Skeletal muscle satellite cell (primary cell): Measurements from ENCODE around the gene NT5M.
"Not testable (repeated sequence)": the region's sequence is repeated elsewhere in the genome, so short reads cannot be mapped to it uniquely, and the experiment has no call there.

Source experiments
- H3K27me3 ChIP-seq: 2 replicates; pipeline ENCODE4 v1.7.0; 2013; ENCODE audit warnings: low read length; ENCODE audit not compliant: control insufficient read depth, insufficient read depth
- H3K36me3 ChIP-seq: 2 replicates; pipeline ENCODE4 v1.7.0; 2013; ENCODE audit warnings: mild to moderate bottlenecking, control low read depth, low read length; ENCODE audit not compliant: insufficient read depth
- H3K4me1 ChIP-seq: 2 replicates; pipeline ENCODE4 v1.7.0; 2013; ENCODE audit warnings: low read length; ENCODE audit not compliant: control insufficient read depth, insufficient read depth
- H3K4me2 ChIP-seq: 2 replicates; pipeline ENCODE4 v1.7.0; 2013; ENCODE audit warnings: mild to moderate bottlenecking, low read length
- H3K4me3 ChIP-seq: 2 replicates; pipeline ENCODE4 v1.7.0; 2013; ENCODE audit warnings: low read length
- H3K9ac ChIP-seq: 2 replicates; pipeline ENCODE4 v1.7.0; 2013; ENCODE audit warnings: mild to moderate bottlenecking, low read depth, low read length, moderate library complexity
- H3K9me3 ChIP-seq: replicated peaks from 2 replicates; pipeline ENCODE4 v1.7.0; 2013; ENCODE audit warnings: mild to moderate bottlenecking, control low read depth, low read length

NT5M gene

GRCh38 chr17:17375841-17376240, 72.7 kb downstream of the NT5M start:
- H3K9me3 ChIP-seq = no peaks in the 10 kb centered on the region
- no peaks in the 10 kb centered on the region for H3K4me1 ChIP-seq
- H3K9ac ChIP-seq = no peak overlapping the region
- no peak overlapping the region for H3K4me2 ChIP-seq
- H3K4me3 ChIP-seq = no peak overlapping the region
- H3K27me3 ChIP-seq = peaks cover 58% of the 10 kb centered on the region
- H3K36me3 ChIP-seq = no peaks in the 10 kb centered on the region

GRCh38 chr17:17376362-17376761, 73.2 kb downstream of the NT5M start:
- Histone ChIP-seq H3K4me2 (no peak overlapping the region), H3K4me1 (no peaks in the 10 kb centered on the region), H3K27me3 (peaks cover 60% of the 10 kb centered on the region), H3K9me3 (no peaks in the 10 kb centered on the region), H3K9ac (no peak overlapping the region), H3K4me3 (no peak overlapping the region), H3K36me3 (no peaks in the 10 kb centered on the region)

GRCh38 chr17:17377071-17377967, 74.1 kb downstream of the NT5M start:
- H3K9me3 ChIP-seq = no peaks in the 10 kb centered on the region
- H3K9ac ChIP-seq = no peak overlapping the region
- no peaks in the 10 kb centered on the region for H3K4me1 ChIP-seq
- no peaks in the 10 kb centered on the region for H3K36me3 ChIP-seq
- no peak overlapping the region for H3K4me3 ChIP-seq
- H3K27me3 ChIP-seq = peaks cover 64% of the 10 kb centered on the region
- H3K4me2 ChIP-seq = no peak overlapping the region

- no peak overlapping the region for H3K9ac ChIP-seq
- peaks cover 59% of the 10 kb centered on the region for H3K27me3 ChIP-seq
- no peak overlapping the region for H3K4me3 ChIP-seq
- no peak overlapping the region for H3K4me2 ChIP-seq
- H3K9me3 ChIP-seq = no peaks in the 10 kb centered on the region
- no peaks in the 10 kb centered on the region for H3K36me3 ChIP-seq
- H3K4me1 ChIP-seq = no peaks in the 10 kb centered on the region
Observed at GRCh38 chr17:17379197-17379991, 76.2 kb downstream of the NT5M start.

- Histone ChIP-seq H3K4me3 (no peak overlapping the region), H3K4me1 (no peaks in the 10 kb centered on the region), H3K4me2 (no peak overlapping the region), H3K9me3 (no peaks in the 10 kb centered on the region), H3K27me3 (peaks cover 58% of the 10 kb centered on the region), H3K9ac (no peak overlapping the region), H3K36me3 (no peaks in the 10 kb centered on the region)
Observed at GRCh38 chr17:17380145-17380925, 77.2 kb downstream of the NT5M start.

GRCh38 chr17:17381446-17382064, 78.4 kb downstream of the NT5M start:
- Histone ChIP-seq H3K9ac (no peak overlapping the region), H3K4me1 (no peaks in the 10 kb centered on the region), H3K4me3 (no peak overlapping the region), H3K4me2 (no peak overlapping the region), H3K36me3 (no peaks in the 10 kb centered on the region), H3K9me3 (no peaks in the 10 kb centered on the region), H3K27me3 (peaks cover 66% of the 10 kb centered on the region)

GRCh38 chr17:17382065-17382459, 78.9 kb downstream of the NT5M start:
- H3K9ac ChIP-seq = no peak overlapping the region
- H3K4me2 ChIP-seq = no peak overlapping the region
- no peaks in the 10 kb centered on the region for H3K9me3 ChIP-seq
- no peaks in the 10 kb centered on the region for H3K4me1 ChIP-seq
- H3K27me3 ChIP-seq = peaks cover 62% of the 10 kb centered on the region
- H3K4me3 ChIP-seq = no peak overlapping the region
- H3K36me3 ChIP-seq = no peaks in the 10 kb centered on the region

- Histone ChIP-seq H3K4me3 (no peak overlapping the region), H3K9me3 (no peaks in the 10 kb centered on the region), H3K27me3 (peaks cover 57% of the 10 kb centered on the region), H3K4me2 (no peak overlapping the region), H3K4me1 (no peaks in the 10 kb centered on the region), H3K36me3 (no peaks in the 10 kb centered on the region), H3K9ac (no peak overlapping the region)
Observed at GRCh38 chr17:17382971-17383370, 79.8 kb downstream of the NT5M start.

GRCh38 chr17:17383431-17384290, 80.5 kb downstream of the NT5M start:
- H3K4me3 ChIP-seq, H3K36me3 ChIP-seq, H3K4me1 ChIP-seq, H3K9ac ChIP-seq, H3K9me3 ChIP-seq, H3K4me2 ChIP-seq: not testable (repeated sequence)
- peaks cover 57% of the 10 kb centered on the region for H3K27me3 ChIP-seq

GRCh38 chr17:17384291-17384615, 81.1 kb downstream of the NT5M start:
- no peaks in the 10 kb centered on the region for H3K4me1 ChIP-seq
- no peaks in the 10 kb centered on the region for H3K36me3 ChIP-seq
- no peak overlapping the region for H3K4me2 ChIP-seq
- peaks cover 56% of the 10 kb centered on the region for H3K27me3 ChIP-seq
- H3K9me3 ChIP-seq = no peaks in the 10 kb centered on the region
- H3K4me3 ChIP-seq = no peak overlapping the region
- H3K9ac ChIP-seq = no peak overlapping the region
